ENCODE measurements around the gene SAMD13. TPM values are rescaled to one million over a fixed set of nuclear protein-coding genes. Genes with fewer than 3 reads are reported as not detected.

Gene SAMD13
- total RNA-seq, 1 donor = under 0.01 TPM

- peaks cover 21% of the 10 kb centered on the region for H3K4me1 ChIP-seq (ENCODE audit: insufficient read depth, low read length)
- no peaks in the 10 kb centered on the region for H3K9me3 ChIP-seq (ENCODE audit: low read depth, low read length)
- H3K36me3 ChIP-seq (ENCODE audit: insufficient read depth, low read length) = no peaks in the 10 kb centered on the region
- H3K4me3 ChIP-seq (ENCODE audit: insufficient read depth, low read length) = peak overlapping the region; percentile 94
- no peak overlapping the region for H3K27ac ChIP-seq (ENCODE audit: low read depth, low read length)
- no peaks in the 10 kb centered on the region for H3K27me3 ChIP-seq (ENCODE audit: insufficient read depth, low read length)
- H4K20me1 ChIP-seq (ENCODE audit: insufficient read depth, low read length) = no peaks in the 10 kb centered on the region
- peak overlapping the region; percentile 94 for H3K4me2 ChIP-seq (ENCODE audit: insufficient read depth, low read length)
- no peak for TF ChIP-seq CTCF (IDR thresholded peaks at IDR 0.05; ENCODE audit: extremely low read depth, low read depth, low read length)
- DNase-seq (ENCODE audit: insufficient read length, low spot score, missing footprints) = peak; percentile 71
- H2AFZ ChIP-seq (ENCODE audit: low read length) = peak overlapping the region; percentile 96
- H3K79me2 ChIP-seq (ENCODE audit: insufficient read depth, low read length) = no peaks in the 10 kb centered on the region
Measured at GRCh38 chr1:84299536-84300170, 1.9 kb upstream of the SAMD13 start.

- Histone ChIP-seq H3K4me1 (ENCODE audit: insufficient read depth, low read length) (peaks cover 21% of the 10 kb centered on the region), H3K27ac (ENCODE audit: low read depth, low read length) (no peak overlapping the region)
- TF ChIP-seq CTCF (IDR thresholded peaks at IDR 0.05; ENCODE audit: extremely low read depth, low read depth, low read length) = no peak
Measured at GRCh38 chr1:84300501-84300900, 1.0 kb upstream of the SAMD13 start.

GRCh38 chr1:84301785-84302385, 377 bp downstream of the SAMD13 start:
- Histone ChIP-seq H3K4me3 (ENCODE audit: insufficient read depth, low read length) (peak overlapping the region; percentile 54), H2AFZ (ENCODE audit: low read length) (peak overlapping the region; percentile 84), H4K20me1 (ENCODE audit: insufficient read depth, low read length) (no peaks in the 10 kb centered on the region), H3K9me3 (ENCODE audit: low read depth, low read length) (no peaks in the 10 kb centered on the region), H3K36me3 (ENCODE audit: insufficient read depth, low read length) (no peaks in the 10 kb centered on the region), H3K79me2 (ENCODE audit: insufficient read depth, low read length) (no peaks in the 10 kb centered on the region), H3K27ac (ENCODE audit: low read depth, low read length) (peak overlapping the region; percentile 24), H3K27me3 (ENCODE audit: insufficient read depth, low read length) (no peaks in the 10 kb centered on the region), H3K4me1 (ENCODE audit: insufficient read depth, low read length) (peaks cover 21% of the 10 kb centered on the region), H3K4me2 (ENCODE audit: insufficient read depth, low read length) (peak overlapping the region; percentile 74)
- TF ChIP-seq CTCF (IDR thresholded peaks at IDR 0.05; ENCODE audit: extremely low read depth, low read depth, low read length) = no peak
- DNase-seq (ENCODE audit: insufficient read length, low spot score, missing footprints) = no peak

More at GRCh38 chr1:84300501-84300900, 1.0 kb upstream of the SAMD13 start:
- peak overlapping the region; percentile 74 for H3K4me2 ChIP-seq (ENCODE audit: insufficient read depth, low read length)
- H3K27me3 ChIP-seq (ENCODE audit: insufficient read depth, low read length) = no peaks in the 10 kb centered on the region
- no peak overlapping the region for H3K4me3 ChIP-seq (ENCODE audit: insufficient read depth, low read length)
- H2AFZ ChIP-seq (ENCODE audit: low read length) = peak overlapping the region; percentile 84
- peak; percentile 77 for DNase-seq (ENCODE audit: insufficient read length, low spot score, missing footprints)
- no peaks in the 10 kb centered on the region for H3K79me2 ChIP-seq (ENCODE audit: insufficient read depth, low read length)
- H3K9me3 ChIP-seq (ENCODE audit: low read depth, low read length) = no peaks in the 10 kb centered on the region
- no peaks in the 10 kb centered on the region for H4K20me1 ChIP-seq (ENCODE audit: insufficient read depth, low read length)
- H3K36me3 ChIP-seq (ENCODE audit: insufficient read depth, low read length) = no peaks in the 10 kb centered on the region

GRCh38 chr1:84303314-84303830, 1.9 kb downstream of the SAMD13 start:
- Histone ChIP-seq H4K20me1 (ENCODE audit: insufficient read depth, low read length) (no peaks in the 10 kb centered on the region), H3K4me1 (ENCODE audit: insufficient read depth, low read length) (peaks cover 21% of the 10 kb centered on the region), H3K36me3 (ENCODE audit: insufficient read depth, low read length) (no peaks in the 10 kb centered on the region), H2AFZ (ENCODE audit: low read length) (peak overlapping the region; percentile 89), H3K4me2 (ENCODE audit: insufficient read depth, low read length) (peak overlapping the region; percentile 81), H3K27ac (ENCODE audit: low read depth, low read length) (no peak overlapping the region), H3K4me3 (ENCODE audit: insufficient read depth, low read length) (peak overlapping the region; percentile 62), H3K79me2 (ENCODE audit: insufficient read depth, low read length) (no peaks in the 10 kb centered on the region), H3K27me3 (ENCODE audit: insufficient read depth, low read length) (no peaks in the 10 kb centered on the region), H3K9me3 (ENCODE audit: low read depth, low read length) (peaks cover 2% of the 10 kb centered on the region)
- no peak for TF ChIP-seq CTCF (IDR thresholded peaks at IDR 0.05; ENCODE audit: extremely low read depth, low read depth, low read length)
- DNase-seq (ENCODE audit: insufficient read length, low spot score, missing footprints) = no peak

Data from osteoblast (primary cell).